ENCODE data around the gene RAB6D. TPM values are rescaled to one million over a fixed set of nuclear protein-coding genes. Genes with fewer than 3 reads are reported as not detected.

Gene RAB6D
- total RNA-seq: under 0.01 and 0.07 TPM in 2 replicates

GRCh38 chr2:131363703-131364186 is at the start of gene RAB6D:
Gene RAB6D (minus strand): TSS chr2:131364168. CDS start chr2:131363720, 448 bp downstream.

Other genes with a start within 250 kb of the RAB6D start
- under 0.01 TPM in 1 of 2 replicates, not detected in the other for gene POTEE, start 154.6 kb downstream of the RAB6D start, total RNA-seq
- not detected in 2 replicates for gene TUBA3D, start 112.0 kb upstream of the RAB6D start, total RNA-seq
- gene MZT2A, start 128.2 kb upstream of the RAB6D start, total RNA-seq: 54.2 and 70.7 TPM in 2 replicates
- gene CCDC74A, start 163.7 kb upstream of the RAB6D start, total RNA-seq: 1.0 and 5.9 TPM in 2 replicates

Measured in nasal cavity respiratory epithelium epithelial cell of viscerocranial mucosa (primary cell).